H1 (cell line): ENCODE data around the gene FLT1.

ENCODE experiments used
- CBX5 ChIP-seq: fragments of 300-800, 300-1000 bp; sonication (generic); IDR thresholded peaks from 2 replicates; pipeline ENCODE4 v1.7.1; 2016; ENCODE audit warnings: antibody characterized with exemption, low read length, low read depth
- CBX8 ChIP-seq: fragments of 300-800, 300-1000 bp; sonication (generic); IDR thresholded peaks from 2 replicates; pipeline ENCODE4 v1.7.1; 2016; ENCODE audit warnings: low read depth, low read length, borderline replicate concordance
- EP300 ChIP-seq, 2 experiments: IDR thresholded peaks; 1 replicate in 1 of 2; 2 replicates in 1 of 2; pipeline ENCODE4 v1.6.1; 2011 to 2012; ENCODE audit warnings: low read depth in 2 of 2, low read length in 2 of 2, mild to moderate bottlenecking in 2 of 2, borderline replicate concordance in 1 of 2, inconsistent platforms in 1 of 2, moderate library complexity in 1 of 2
- EZH2 ChIP-seq: fragments of 200-600 bp; sonication (generic); IDR thresholded peaks from 2 replicates; pipeline ENCODE4 v1.7.1; 2012; ENCODE audit warnings: low read depth, mild to moderate bottlenecking, moderate library complexity, low read length, inconsistent platforms; ENCODE audit not compliant: severe bottlenecking
- GTF2F1 ChIP-seq: IDR thresholded peaks from 2 replicates; pipeline ENCODE4 v1.6.1; 2012; ENCODE audit warnings: low read depth, low read length, improper control_type of control experiment, borderline replicate concordance
- POLR2A ChIP-seq, 2 experiments: IDR thresholded peaks; 1 replicate in 1 of 2; 2 replicates in 1 of 2; pipeline ENCODE4 v1.6.1; 2011; ENCODE audit warnings: low read depth in 2 of 2, low read length in 2 of 2, mild to moderate bottlenecking in 2 of 2; ENCODE audit errors: control extremely low read depth in 1 of 2
- RAD21 ChIP-seq, 2 experiments: IDR thresholded peaks in 1 of 2; conservative IDR thresholded peaks in 1 of 2; 2 replicates each; pipeline ENCODE4 v1.6.1; 2011; ENCODE audit warnings: low read depth in 2 of 2, low read length in 2 of 2, improper control_type of control experiment in 1 of 2, inconsistent platforms in 1 of 2, mild to moderate bottlenecking in 1 of 2, moderate library complexity in 1 of 2
- RXRA ChIP-seq: IDR thresholded peaks from 2 replicates; pipeline ENCODE4 v1.6.1; 2011; ENCODE audit warnings: low read depth, mild to moderate bottlenecking, low read length, moderate library complexity; ENCODE audit not compliant: insufficient read depth
- TF ChIP-seq, protein P1 (sequence below), 3 experiments: IDR thresholded peaks; 1 replicate in 2 of 3; 2 replicates in 1 of 3; pipeline versions ENCODE4 v1.5.1 to v1.6.1; 2011; ENCODE audit warnings: low read length in 3 of 3, mild to moderate bottlenecking in 3 of 3, inconsistent platforms in 2 of 3, low read depth in 1 of 3, moderate library complexity in 1 of 3; ENCODE audit not compliant: insufficient read depth in 1 of 3; ENCODE audit errors: control extremely low read depth in 1 of 3
- TF ChIP-seq, protein P2 (sequence below): IDR thresholded peaks from 2 replicates; pipeline ENCODE4 v1.6.1; 2012; ENCODE audit warnings: inconsistent platforms

DNA sequence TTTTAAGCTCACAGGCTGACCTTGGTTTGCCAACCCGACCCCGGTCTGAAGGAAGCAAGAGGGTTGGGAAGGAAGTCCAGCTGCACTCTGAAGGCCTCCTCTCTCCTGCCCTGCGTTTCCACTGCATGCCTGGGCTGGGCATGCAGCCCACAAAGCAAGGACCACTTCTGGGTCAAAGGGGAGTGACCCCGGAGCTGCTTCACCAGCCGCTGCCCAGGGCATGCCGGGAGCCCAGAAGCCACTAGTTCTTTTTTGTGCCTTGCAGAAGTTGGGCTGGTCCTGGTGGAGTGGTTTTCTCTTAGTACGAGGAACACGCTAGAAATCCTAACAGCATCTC lies 166.7 kb downstream of the FLT1 start:
- TF ChIP-seq EP300 (IDR thresholded peaks at IDR 0.05; ENCODE audit: borderline replicate concordance in 1 of 2, low read depth in 2 of 2, low read length in 2 of 2) (no peak), EZH2 (no peak), POLR2A (IDR thresholded peaks at IDR 0.05; ENCODE audit: control extremely low read depth in 1 of 2, low read depth in 2 of 2, low read length in 2 of 2) (no peak), CBX8 (no peak), RAD21 (IDR thresholded peaks at IDR 0.05 in 1 of 2, conservative IDR thresholded peaks at IDR 0.05 in 1 of 2; ENCODE audit: low read depth in 2 of 2, low read length in 2 of 2) (no peak), RXRA (no peak), GTF2F1 (no peak), CBX5 (no peak)
- TF ChIP-seq, protein P1, sequence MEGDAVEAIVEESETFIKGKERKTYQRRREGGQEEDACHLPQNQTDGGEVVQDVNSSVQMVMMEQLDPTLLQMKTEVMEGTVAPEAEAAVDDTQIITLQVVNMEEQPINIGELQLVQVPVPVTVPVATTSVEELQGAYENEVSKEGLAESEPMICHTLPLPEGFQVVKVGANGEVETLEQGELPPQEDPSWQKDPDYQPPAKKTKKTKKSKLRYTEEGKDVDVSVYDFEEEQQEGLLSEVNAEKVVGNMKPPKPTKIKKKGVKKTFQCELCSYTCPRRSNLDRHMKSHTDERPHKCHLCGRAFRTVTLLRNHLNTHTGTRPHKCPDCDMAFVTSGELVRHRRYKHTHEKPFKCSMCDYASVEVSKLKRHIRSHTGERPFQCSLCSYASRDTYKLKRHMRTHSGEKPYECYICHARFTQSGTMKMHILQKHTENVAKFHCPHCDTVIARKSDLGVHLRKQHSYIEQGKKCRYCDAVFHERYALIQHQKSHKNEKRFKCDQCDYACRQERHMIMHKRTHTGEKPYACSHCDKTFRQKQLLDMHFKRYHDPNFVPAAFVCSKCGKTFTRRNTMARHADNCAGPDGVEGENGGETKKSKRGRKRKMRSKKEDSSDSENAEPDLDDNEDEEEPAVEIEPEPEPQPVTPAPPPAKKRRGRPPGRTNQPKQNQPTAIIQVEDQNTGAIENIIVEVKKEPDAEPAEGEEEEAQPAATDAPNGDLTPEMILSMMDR (IDR thresholded peaks at IDR 0.05; ENCODE audit: control extremely low read depth in 1 of 3, insufficient read depth in 1 of 3, low read depth in 1 of 3, low read length in 3 of 3) = no peak
- TF ChIP-seq, protein P2, sequence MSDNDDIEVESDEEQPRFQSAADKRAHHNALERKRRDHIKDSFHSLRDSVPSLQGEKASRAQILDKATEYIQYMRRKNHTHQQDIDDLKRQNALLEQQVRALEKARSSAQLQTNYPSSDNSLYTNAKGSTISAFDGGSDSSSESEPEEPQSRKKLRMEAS = no peak
